GM21576 (cell line): ENCODE measurements around the gene ACTR6.
A peak's percentile ranks its signal among the peaks of the same experiment; 100 is the strongest.

Source experiments
- ATAC-seq: cut with Tn5 transposase; IDR thresholded peaks from one replicate; pipeline ENCODE4 v1.9.1; 2021; ENCODE audit warnings: mild to moderate bottlenecking, moderate library complexity; ENCODE audit not compliant: unreplicated experiment

ACTR6 gene

DNA sequence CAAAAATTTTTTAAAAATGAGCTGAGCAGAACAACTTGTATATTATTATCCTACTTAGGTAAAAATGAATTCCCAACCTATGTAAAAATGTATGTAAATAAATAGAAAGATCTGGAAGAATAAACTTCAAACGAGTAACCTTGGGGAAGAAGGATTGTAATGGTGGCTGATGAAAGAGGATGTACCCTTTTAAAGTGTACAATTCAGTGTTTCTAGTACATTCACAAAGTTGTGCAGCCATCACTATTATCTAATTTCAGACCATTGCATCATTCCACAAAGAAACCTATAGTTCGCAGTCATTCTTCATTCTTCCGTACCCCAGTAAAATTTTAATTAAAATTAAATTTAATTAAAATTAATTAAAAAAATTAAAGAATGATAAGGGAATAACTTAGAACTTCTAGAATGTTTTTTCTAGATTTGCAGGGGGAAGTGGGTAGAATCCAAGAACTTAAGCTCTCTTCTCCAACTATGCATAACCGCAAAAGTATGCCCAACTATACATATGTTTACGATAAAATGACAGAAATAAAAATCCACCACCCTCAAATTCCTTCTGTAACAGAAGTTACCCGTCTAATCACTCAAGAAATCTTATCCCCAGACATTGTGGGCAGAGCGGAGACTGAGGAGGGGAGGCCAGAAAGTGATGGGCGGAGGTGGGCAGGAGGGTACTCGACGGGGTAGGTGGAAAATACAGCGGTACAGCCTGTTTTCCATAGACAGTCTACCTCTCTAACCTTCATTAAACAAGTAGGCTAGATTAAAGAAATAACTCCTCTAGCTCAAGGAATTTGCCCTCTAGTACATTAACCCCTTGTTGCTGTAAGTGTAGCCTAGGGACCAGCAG is 65.3 kb downstream of the ACTR6 start:
- ATAC-seq = peak; percentile 13

DNA sequence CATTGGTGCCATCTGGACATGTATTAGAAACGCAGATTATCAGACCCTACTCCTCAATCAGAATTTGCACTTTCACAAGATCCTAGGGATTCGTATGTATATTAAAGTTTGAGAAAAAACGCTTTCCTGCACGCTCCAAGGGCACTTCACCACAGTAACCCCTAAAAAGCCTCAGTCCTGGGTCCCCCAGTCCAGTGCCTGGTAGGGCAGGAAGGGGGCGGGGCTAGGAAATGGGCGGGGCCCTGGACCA is 65.9 kb downstream of the ACTR6 start:
- peak; percentile 84 for ATAC-seq

DNA sequence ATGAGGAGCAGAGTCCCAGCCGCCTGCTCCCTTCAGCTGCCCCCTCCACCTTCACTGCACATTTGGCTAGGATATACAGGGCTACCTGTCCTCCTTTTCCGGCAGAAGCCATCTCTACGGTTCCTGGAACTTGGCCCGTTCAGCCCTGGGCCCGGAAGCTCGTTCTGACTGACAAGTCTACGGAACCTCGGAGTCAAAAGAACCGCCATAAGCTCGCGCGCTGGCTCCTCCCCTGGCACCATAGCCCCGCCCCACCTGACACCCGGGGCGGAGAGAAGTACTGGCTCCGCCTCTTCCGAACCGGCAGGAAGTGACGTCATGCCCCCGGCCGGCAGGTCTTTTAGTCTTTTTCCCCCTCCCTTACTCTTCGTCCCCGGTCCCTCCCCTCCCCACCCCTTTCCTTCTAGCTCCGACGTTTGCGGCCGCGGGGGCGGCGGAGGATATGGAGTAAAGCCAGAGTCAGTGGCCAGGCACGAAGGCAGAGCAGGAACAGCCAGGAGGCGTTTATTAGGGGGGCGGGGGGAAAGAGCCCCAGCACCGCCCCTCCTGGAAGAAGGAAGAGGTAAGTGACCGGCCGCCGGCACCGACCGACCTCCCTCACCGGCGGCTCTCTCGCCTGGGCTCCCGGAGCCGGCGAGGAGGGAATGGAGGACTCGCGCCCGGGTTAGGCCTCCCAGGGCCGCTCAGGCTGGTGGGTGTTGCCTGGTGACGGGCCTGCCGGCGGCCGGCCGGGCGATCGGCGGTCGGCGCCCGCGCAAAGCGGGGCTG is 66.4 kb downstream of the ACTR6 start, which contains the start of the genes DEPDC4 and SCYL2:
DEPDC4 (minus strand) TSS at position 245 of the 768 bp plus-strand sequence; CDS start at position 242, 3 bp downstream.
SCYL2 (plus strand) TSS at position 343 of the 768 bp plus-strand sequence. CDS start 15,794 bp downstream, outside the sequence.
- peak; percentile 91 for ATAC-seq

DNA sequence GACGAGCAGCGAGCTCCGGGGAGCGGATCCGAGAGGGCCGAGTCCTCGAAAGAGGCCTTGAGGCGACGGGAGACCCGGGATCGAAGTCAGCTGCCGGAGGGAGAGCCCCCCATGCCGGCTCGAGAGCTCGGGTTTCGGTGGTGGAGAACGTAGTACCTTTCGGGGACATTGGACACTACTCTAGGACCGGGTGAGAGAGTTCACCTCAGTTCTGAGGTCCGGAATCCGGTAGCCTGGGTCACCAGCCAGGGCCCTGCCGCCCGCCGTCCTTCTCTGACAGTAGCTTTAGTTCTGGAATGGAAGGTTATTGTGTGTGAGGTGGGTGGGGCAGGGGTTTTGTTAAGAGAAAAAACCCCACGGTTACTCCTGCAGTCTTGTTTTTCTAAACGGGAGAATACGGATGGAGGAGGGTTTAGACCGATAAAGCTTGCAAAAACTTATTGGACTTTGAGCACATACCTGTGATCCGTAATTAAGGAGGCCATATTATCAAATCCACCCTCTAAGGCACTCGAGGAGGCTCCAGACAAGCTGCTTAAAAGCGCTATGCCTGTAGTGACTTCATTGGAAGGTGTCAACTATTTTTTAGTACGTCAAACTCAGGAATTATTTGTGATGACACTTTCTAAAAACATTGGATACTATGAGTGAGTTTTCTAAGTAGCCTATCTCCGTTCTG is 67.1 kb downstream of the ACTR6 start:
- ATAC-seq = peak; percentile 6

DNA sequence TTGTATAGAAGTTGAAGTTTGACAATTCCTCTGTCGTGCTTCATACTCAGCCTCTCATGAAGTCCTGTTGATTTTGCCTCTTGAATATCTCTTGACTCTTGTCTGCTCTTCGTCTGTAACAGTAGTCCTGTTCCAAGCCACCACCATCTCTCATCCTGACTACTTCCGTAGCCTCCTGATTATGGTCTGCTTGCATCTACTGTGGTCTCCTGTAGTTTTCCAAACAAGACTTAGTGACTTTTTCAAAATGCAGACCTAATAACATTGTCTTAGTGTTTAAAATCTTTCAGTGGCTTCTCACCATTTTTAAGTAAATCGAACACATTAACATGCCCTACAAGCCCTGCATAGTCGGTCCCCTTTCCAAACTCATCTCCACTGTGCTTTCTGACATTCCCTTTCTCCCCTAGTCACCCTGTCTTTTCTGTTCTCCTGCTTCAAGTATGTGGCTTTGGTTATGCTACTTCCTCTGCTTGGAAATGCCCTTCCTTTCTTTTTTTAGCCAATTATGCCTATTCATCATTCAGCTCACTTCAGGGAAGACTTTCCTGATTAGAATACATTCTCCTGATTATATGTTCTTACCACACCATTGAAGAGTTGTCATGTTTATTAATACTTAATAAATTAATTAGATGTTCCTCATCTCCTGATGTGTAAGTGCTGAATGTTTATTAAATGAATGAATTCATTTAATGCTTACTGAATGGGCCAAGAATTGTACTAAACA is 68.4 kb downstream of the ACTR6 start:
- ATAC-seq = no peak

DNA sequence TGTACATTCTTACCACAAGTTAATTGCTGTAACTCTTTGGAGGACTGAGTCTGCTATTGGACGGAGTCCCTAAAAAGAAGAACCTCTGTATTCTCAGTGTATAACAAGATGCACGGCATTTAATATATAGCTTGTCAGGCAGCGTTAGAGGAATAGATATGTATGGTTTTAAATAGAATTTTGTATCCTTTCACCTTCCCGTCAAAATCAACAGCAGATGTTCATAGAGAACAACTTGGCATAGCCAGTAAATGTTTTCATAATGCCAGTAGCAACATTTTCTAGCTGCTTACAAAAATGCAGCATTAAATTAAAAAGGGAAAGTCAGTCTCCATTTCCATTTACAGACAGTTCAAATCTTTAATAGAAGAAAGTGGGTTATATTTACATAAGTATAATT is 73.2 kb downstream of the ACTR6 start:
- no peak for ATAC-seq
